Measurements from ENCODE around the gene FAM228A.

DNA sequence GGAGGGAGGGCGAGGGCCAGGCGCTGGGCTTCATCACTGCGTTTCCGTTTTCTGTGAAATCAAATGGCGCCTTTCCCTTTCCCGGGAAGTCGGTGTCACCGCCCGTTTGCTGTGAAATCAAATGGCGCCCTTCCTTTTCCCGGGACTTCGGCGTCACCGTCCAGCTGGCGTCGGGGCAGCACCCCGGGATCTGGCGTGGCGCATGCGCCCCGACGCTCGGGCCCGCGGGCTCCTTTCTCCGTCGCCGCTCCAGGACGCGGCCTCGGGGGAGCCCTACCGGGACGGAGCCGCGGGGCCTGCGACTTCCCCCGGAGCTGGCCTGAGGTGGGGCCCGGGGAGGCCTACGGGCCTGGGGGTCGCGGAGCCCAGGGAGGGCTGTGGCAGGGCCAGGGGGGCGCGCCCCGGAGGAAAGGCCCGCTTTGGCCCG lies at the start of gene FAM228A:
- TF ChIP-seq, protein P1, sequence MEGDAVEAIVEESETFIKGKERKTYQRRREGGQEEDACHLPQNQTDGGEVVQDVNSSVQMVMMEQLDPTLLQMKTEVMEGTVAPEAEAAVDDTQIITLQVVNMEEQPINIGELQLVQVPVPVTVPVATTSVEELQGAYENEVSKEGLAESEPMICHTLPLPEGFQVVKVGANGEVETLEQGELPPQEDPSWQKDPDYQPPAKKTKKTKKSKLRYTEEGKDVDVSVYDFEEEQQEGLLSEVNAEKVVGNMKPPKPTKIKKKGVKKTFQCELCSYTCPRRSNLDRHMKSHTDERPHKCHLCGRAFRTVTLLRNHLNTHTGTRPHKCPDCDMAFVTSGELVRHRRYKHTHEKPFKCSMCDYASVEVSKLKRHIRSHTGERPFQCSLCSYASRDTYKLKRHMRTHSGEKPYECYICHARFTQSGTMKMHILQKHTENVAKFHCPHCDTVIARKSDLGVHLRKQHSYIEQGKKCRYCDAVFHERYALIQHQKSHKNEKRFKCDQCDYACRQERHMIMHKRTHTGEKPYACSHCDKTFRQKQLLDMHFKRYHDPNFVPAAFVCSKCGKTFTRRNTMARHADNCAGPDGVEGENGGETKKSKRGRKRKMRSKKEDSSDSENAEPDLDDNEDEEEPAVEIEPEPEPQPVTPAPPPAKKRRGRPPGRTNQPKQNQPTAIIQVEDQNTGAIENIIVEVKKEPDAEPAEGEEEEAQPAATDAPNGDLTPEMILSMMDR (IDR thresholded peaks at IDR 0.05; ENCODE audit: low read length): no peak
- TF ChIP-seq EZH2 (optimal IDR thresholded peaks at IDR 0.05; ENCODE audit: low read depth, low read length) (no peak), EZH2phosphoT487 (IDR thresholded peaks at IDR 0.05; ENCODE audit: low read length) (no peak)

Data from MM.1S (cell line).